MM.1S (cell line): ENCODE results near the gene PRR35.

ENCODE experiments used
- EZH2 ChIP-seq: fragments of 300-600 bp; sonication (generic); optimal IDR thresholded peaks from 2 replicates; pipeline ENCODE3; 2017; ENCODE audit warnings: low read depth, mild to moderate bottlenecking, antibody characterized with exemption, low read length, mixed read lengths
- TF ChIP-seq, protein P1 (sequence below): fragments of 300-600 bp; sonication (generic); IDR thresholded peaks from 2 replicates; pipeline ENCODE4 v1.5.1; 2016; ENCODE audit warnings: antibody characterized with exemption, low read length, mixed read lengths

DNA sequence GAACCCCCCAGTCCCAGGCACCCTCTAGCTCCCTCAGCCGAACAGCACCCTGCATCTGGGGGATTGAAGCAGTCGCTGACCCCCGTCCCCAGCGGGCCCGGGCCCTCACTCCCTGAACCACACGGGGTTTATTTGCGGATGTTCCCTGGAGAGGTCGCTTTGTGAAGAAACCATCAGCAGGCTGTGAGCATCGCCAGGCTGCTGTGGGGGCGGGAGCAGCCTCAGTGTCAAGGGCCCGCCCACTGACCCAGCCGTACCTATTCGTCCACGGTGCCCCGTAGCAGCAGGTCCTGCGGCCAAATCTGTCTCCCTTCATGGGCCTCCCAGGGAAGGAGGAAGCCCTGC, 23.2 kb downstream of the PRR35 start:
- TF ChIP-seq, protein P1, sequence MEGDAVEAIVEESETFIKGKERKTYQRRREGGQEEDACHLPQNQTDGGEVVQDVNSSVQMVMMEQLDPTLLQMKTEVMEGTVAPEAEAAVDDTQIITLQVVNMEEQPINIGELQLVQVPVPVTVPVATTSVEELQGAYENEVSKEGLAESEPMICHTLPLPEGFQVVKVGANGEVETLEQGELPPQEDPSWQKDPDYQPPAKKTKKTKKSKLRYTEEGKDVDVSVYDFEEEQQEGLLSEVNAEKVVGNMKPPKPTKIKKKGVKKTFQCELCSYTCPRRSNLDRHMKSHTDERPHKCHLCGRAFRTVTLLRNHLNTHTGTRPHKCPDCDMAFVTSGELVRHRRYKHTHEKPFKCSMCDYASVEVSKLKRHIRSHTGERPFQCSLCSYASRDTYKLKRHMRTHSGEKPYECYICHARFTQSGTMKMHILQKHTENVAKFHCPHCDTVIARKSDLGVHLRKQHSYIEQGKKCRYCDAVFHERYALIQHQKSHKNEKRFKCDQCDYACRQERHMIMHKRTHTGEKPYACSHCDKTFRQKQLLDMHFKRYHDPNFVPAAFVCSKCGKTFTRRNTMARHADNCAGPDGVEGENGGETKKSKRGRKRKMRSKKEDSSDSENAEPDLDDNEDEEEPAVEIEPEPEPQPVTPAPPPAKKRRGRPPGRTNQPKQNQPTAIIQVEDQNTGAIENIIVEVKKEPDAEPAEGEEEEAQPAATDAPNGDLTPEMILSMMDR: no peak
- no peak for TF ChIP-seq EZH2
